HG03135 (cell line): ENCODE measurements around the gene SYCN.
"Not testable (repeated sequence)": the region's sequence is repeated elsewhere in the genome, so short reads cannot be mapped to it uniquely, and the experiment has no call there.

Experiments used
- ATAC-seq: cut with Tn5 transposase; IDR thresholded peaks from one replicate; pipeline ENCODE4 v1.9.1; 2021; ENCODE audit warnings: mild to moderate bottlenecking, moderate library complexity; ENCODE audit not compliant: unreplicated experiment

The SYCN gene, protein sequence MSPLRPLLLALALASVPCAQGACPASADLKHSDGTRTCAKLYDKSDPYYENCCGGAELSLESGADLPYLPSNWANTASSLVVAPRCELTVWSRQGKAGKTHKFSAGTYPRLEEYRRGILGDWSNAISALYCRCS

DNA sequence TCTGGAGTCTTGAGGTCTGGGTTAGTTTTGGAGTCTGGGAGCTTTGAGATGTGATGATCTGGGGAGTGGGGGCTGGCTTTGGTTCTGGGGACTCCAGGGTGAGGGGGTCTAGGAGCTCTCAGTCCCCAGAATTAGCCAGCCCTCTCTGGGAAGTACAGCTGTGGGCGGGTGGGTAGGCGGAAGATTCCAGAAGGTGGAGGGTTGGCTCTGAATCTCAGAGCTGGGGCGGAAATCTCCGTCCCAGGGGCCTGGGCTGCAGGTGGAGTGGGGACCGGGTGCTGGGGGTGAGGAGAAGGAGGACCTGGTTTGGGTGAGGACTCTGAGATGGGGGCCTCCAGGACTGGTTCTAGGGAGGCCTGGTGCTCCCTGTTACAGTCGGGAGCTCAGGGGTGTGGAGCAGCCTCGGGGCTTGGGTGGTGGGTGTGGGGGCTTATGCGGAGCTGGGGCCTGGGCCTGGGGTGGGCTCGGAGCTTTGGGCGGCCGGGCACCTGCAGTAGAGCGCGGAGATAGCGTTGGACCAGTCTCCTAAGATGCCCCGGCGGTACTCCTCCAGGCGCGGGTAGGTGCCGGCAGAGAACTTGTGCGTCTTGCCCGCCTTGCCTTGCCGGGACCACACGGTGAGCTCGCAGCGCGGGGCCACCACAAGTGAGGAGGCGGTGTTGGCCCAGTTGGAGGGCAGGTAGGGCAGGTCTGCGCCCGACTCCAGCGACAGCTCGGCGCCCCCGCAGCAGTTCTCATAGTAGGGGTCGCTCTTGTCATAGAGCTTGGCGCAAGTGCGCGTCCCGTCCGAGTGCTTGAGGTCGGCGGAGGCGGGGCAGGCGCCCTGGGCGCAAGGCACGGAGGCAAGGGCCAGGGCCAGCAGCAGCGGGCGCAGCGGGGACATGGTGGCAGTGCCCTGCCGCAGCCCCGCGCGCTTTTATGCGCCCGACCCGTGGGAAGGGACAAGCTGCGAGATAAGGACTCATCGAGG is at the start of gene SYCN:
Gene SYCN (minus strand): TSS at position 892 of the 970 bp plus-strand sequence. CDS start 9 bp downstream, at position 883.
- ATAC-seq, result no peak

DNA sequence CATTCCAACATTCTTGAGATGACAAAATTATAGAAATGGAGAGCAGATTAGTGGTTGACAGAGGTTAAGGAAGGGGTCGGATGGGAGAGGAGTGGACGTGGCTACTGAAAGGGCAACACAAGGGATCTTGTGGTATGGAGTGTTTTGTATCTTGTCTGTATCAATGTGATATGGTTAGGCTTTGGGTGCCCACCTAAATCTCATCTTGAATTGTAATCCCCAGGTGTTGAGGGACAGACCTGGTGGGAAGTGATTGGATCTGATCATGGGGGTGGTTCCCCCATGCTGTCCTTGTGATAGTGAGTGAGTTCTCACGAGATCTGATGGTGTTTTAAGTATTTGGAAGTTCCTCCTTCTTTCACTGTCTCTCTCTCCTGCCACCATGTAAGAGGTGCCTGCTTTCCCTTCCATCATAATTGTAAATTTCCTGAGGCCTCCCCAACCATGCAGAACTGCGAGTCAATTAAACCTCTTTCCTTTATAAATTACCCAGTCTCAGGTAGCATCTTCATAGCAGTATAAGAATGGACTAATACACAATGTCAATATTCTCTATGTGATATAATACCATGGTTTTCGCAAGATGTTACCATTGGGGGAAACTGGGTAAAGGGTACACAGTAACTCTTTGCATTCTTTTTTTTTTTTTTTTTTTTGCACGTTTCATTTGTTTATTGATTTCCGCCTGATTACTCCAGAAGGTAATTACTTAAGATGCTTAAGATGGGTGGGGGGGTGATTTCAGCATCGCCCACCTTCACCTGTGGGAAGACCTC is 49.5 kb upstream of the SYCN start:
- no peak for ATAC-seq

DNA sequence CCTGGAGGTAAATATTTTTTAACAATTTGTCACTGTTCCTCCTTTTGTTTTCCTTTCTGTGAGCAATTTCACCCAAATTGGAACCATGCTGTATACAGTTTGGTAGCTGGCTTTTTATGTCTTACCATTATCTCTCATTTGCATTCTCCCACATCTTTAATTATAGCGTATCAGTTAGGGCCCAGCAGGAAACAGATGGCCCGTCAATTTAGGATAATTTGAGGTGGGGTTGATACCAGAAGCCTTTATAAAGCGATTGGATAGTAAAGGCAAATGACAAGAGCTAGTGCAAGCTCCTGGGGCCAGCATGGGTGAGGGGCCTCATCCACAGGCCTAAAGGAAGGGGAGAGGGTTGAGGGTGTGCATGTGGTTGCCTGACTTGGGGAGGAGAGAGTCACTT is 48.4 kb upstream of the SYCN start:
- no peak for ATAC-seq

DNA sequence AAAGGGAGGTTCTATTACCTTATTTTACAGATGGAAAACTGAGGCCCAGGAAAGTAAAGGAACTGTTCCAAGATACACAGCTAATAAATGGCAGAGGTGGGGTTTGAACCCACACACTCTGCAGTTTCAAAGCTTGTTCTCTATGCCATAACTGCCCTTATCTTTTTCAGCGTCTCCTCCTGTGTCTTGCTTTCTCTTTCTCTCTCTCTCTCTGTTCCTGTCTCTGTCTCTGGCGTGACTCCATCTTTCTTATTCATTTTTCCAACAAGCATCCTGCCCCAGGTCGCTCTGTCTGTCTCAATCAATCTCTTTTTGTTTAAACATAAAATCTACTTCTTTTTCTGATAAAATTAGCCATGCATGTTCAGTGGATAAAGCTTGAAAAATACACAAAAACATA is 47.8 kb upstream of the SYCN start:
- no peak for ATAC-seq

DNA sequence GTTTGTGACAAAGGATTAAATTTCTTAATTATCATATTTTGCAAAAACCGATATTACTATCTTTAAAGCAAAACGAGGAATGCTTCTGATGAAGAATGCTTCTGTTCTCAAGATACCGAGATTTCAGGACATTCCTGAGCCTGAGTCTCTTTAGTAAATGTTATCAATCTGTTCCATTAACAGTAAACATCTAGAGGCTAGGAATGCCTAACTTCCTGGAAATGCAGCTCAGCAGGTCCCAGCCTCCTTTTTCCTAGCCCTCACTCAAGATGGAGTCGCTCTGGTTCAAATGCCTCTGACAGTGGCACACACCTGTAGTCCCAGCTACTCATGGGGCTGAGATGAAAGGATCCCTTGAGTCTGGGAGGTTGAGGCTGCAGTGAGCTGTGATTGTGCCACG is 47.0 kb upstream of the SYCN start:
- no peak for ATAC-seq

DNA sequence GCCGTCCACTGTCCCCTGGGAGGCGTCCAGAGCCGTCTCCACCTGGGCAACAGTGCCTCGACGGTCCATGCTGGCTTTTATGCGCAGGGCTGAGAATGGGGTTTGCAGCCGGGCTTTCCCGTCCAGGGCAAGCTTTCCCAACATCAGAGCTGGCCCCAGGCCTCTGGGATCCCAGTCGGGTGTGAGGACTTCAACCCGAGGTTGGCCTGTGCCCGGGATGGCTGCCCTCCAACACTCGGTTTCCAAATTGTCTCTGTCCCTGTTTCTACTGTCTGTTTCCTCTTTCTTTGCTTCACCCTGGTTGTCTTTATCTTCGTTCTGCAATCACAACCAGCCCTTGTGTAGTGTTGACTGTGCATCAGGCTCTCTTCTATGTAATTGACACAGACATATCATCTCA is 44.7 kb upstream of the SYCN start, which contains the start of gene IFNL4:
Gene IFNL4 (minus strand): TSS at position 51 of the 400 bp plus-strand sequence.
- ATAC-seq, result no peak

DNA sequence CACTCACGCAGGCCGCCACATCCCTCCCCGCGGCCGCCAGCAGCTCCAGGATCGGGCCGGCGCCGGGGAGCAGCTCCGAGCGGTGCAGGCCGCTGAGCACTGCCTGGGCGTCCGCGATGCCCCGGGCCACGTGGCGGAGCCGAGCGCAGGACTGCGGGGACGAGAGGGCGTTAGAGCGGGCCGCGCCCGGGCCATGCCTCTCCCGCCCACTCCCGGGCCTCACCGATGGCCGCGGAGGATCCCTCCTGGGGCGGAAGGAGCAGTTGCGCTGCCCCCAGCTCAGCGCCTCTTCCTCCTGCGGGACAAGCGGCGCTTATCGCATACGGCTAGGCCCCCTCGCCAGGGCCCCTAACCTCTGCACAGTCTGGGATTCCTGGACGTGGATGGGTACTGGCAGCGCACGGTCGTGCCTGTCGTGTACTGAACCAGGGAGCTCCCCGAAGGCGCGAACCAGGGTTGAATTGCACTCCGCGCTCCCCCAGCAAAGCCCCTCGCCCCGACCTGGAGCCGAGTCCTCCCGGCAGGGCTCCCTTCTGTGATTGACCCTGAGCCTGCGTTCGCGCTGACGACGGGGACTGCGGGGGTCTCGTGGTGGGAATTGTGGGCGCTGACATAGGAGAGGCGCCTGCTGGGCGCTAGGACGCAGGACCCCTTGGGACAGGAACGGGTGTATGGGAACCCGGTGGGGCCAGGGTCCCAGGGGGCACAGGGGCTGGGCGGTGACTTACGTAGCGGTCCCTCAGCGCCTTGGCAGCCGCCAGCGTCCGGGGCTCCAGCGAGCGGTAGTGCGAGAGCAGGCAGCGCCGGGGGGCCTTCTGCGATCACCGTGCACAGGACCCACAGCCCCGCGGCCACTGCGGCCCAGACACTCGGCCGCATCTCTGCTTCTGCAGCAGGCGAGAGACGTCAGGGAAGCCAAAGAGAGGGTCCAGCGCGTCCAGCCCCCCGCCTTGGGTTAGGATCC is 43.9 kb upstream of the SYCN start:
- ATAC-seq, result no peak

DNA sequence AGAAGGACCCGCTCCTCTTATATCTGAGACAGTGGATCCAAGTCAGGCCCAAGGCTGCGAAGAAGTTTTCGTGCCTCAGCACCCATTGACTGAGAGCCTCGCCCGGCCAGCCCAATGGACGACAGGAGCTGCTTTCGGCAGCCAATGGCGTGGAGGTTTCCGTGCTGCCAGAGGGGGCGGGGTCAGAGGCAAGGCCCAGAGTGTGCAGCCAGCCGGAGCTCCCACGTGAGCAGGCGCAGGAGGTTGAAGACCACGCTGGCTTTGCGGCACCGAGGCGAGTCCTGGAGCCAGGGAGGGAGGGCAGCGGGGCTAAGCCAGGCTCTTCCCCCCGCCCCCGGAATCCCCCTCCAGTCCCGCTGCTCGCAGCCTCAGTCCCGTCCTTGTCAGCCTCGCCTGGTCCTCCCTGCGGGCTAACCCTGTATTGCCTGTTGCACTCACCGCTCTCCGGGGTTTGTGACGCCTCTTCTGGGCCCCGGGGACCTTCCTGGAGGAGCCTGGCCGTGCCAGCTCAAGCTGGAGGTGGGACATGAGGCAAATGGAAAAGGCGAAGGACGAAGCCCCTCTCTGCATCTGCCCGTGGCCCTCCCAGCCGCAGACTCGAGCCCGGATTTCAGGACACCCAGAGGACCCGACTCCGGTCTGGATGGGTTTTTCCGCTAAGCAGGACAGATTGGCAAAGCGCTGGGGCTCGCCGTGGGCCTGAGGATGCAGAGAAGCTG is 43.0 kb upstream of the SYCN start:
- no peak for ATAC-seq

DNA sequence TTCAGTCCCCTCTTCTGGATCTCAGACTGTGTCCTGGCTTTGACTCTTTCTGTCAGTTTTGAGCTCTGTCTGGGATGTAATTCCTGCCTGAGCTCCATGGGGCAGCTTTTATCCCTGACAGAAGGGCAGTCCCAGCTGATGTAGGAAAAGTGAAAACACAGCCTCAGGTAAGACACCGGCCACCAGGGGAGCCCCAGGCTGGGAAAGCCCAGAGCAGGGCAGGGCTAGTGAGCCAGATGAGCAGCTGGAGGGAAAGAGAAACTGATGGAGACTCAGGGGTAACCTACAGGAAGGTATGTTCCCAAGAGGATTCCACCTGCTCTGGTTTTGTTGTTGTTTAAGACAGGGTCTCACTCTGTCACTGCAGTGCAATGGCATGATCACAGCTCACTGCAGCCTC is 41.1 kb upstream of the SYCN start:
- not testable (repeated sequence) for ATAC-seq

DNA sequence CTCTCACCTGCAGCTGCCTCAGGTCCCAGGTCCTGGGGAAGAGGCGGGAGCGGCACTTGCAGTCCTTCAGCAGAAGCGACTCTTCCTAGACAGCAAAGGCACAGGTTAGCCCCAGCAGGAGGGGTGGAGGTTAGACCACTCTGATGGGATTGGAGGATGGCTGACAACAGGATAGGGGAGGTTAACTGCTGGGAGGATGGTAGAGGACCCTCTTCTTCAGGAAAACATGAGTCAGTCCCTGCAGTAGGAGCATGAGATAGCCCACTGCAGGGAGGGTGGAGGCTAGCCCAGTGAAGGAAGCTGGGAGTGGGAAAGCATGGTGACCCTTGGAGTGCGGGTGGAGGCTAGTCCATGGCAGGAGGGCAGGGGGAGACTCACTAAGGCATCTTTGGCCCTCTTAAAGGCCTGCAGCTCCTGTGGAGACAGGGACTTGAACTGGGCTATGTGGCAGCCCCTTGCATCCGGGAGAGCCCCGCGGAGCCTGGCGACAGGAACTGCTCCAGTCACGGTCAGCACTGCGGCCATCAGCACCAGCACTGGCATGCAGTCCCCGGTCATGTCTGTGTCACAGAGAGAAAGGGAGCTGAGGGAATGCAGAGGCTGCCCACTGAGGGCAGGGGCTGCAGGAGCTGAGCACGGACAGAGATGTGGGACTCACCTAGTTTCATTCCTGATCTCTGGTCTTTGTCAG is 40.5 kb upstream of the SYCN start, which contains the start of gene IFNL3:
Gene IFNL3 (minus strand): TSS at position 597 of the 691 bp plus-strand sequence. CDS start 39 bp downstream, at position 558.
- ATAC-seq, result not testable (repeated sequence)

DNA sequence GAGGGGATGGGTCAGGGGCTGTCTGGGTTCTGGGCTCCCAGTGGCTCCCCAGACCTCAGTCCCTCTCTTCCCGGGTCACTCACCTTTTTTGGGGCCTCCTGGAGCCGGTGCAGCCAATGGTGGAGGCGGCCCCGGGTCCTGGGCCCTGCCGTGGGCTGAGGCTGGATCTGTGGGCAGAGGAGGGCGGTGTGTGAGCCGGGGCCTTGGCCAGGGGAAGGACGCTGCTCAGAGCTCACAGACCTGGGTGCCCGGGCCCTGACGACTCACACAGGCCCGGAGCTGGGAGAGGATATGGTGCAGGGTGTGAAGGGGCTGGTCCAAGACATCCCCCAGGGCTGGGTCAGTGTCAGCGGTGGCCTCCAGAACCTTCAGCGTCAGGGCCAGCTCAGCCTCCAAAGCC is 39.7 kb upstream of the SYCN start:
- not testable (repeated sequence) for ATAC-seq

DNA sequence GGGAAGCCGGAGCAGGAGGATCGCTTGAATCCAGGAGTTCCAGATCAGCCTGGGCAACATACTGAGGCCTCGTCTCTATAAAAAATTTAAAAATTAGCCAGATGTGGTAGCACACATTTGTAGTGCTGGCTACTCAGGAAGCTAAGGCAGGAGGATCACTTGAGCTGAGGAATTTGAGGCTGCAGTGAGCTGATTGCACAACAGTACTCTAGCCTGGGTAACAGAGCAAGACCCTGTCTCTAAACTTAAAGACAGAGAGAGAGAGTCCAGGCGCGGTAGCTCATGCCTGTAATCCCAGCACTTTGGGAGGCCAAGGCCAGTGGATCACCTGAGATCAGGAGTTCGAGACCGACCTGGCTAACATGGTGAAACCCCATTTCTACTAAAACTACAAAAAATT is 36.4 kb upstream of the SYCN start:
- ATAC-seq, result no peak

DNA sequence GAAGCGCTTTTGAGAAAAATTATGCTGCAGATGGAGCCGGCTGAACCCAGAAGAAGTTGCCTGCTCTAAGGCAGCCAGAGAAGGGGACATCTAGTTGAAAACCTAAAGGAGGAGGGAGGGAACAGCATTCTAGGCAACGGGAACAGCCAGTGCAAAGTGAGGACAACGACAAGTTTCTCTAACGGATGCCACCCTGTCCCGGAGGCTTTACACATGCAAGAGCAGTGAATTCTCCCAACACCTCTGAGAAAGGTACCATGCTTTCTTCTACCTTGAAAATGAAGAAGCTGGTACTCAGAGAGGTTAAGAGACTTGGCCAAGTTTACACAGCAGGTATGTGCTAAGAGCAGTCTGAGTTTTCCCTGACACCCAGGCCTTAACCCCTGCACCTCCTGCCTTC is 34.9 kb upstream of the SYCN start:
- ATAC-seq, result no peak

DNA sequence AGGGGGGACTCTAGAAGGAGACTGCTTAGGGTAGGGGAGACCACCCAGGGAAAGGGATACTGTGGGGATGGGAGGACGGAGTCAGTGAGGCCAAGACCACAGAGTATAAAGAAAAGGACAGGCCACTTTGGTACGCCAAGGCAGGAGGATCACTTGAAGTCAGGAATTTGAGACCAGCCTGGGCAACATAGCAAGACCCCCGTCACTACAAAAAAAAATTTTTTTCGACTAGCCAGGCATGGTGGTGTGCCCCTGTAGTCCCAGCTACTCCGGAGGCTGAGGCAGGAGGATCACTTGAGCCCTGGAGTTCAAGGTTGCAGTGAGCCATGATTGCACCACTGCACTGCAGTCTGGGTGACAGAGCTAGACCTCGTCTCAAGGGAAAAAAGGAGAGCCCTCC is 34.1 kb upstream of the SYCN start:
- ATAC-seq, result no peak

DNA sequence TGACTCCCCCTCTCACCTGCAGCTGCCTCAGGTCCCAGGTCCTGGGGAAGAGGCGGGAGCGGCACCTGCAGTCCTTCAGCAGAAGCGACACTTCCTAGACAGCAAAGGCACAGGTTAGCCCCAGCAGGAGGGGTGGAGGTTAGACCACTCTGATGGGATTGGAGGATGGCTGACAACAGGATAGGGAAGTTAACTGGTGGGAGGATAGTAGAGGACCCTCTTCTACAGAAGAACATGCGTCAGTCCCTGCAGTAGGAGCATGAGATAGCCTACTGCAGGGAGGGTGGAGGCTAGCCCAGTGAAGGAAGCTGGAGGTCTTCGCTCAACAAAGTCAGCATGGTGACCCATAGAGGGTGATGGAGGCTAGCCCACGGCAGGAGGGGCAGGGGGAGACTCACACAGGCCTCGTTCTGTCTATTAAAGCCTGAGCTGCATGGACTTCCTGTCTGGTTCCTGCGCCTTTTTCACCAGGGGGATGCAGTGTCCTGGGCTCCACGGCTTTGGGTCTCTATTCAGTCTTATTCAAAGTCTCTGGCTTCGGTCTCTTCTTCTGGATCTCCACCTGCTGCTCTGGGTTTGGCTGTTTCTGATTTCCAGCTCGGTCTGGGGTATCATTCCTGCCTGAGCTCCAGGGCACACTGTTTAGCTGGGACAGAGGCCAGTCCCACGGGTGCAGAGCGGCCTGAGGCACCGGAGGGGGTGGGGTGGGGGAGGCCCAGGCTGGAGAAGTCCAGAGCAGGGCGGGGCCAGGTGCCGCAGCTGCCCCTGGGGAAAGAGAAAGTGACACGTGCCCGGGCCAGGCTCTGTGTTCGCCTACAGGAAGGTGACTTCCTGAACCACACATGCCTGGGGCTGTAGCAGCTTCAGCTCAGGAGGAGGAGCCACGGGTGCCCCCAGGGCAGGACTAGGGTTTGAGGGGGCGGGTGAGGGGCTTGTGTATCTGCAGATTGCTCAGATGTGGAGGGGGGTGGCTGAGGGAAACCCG is 33.4 kb upstream of the SYCN start:
- ATAC-seq, result no peak

DNA sequence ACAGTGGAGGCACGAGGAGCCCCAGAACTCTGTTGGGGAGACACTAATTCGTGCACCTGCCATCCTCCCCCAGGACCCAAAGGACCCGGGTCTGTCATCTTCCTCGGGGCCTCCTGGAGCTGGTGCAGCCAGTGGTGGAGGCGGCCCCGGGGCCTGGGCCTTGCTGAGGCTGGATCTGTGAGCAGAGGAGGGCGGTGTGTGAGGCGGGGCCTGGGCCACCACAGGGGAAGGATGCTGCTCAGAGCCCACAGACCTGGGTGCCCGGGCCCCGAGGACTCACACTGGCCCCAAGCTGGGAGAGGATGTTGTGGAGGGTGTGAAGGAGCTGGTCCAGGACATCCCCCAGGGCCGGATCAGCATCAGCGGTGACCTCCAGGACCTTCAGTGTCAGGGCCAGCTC is 32.5 kb upstream of the SYCN start:
- ATAC-seq, result no peak

DNA sequence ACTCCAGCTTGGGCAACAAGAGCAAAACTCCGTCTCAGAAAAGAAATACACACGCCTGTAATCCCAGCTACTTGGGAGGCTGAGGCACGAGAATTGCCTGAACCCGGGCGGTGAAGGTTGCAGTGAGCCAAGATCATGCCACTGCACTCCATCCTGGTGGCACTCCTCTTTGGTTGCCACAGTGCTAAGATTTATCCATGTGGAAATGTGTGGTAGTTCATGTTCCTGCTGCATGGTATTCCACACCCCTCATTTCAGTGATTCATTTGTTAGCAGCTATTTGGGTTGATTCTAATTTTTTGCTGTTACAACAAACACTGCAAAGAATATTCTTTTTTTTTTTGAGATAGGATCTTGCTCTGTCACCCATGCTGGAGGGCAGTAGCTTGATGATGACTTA is 28.6 kb upstream of the SYCN start:
- ATAC-seq, result no peak
